H1 (cell line): ENCODE results near the gene LY86. TPM values are rescaled to one million over a fixed set of nuclear protein-coding genes. Genes with fewer than 3 reads are reported as not detected.

Experiments
- CTCF ChIA-PET: fragments of 300-600 bp; sonication (Branson Sonifier 250); formaldehyde crosslinking; loops from one replicate; lab custom pipeline; 2021; ENCODE audit not compliant: partially characterized antibody; lab: Charles Lee
- POLR2A ChIA-PET: fragments of 300-600 bp; sonication (Branson Sonifier 250); formaldehyde crosslinking; loops from one replicate; lab custom pipeline; 2021; ENCODE audit warnings: inconsistent platforms; ENCODE audit not compliant: partially characterized antibody; lab: Charles Lee
- DNase-seq, 2 experiments: peaks; one replicate each; pipeline versions ENCODE4 v3.0.0 to v3.0.0-alpha.2; 2010 to 2022; ENCODE audit warnings: low spot score in 2 of 2, low read depth in 1 of 2, mixed read lengths in 1 of 2
- FAIRE-seq: peaks from 2 replicates; lab custom pipeline; 2011; peaks lifted over from hg19 to GRCh38; lab: Jason Lieb, UNC
- H2AFZ ChIP-seq: 2 replicates; pipeline ENCODE4 v1.8.1; 2012; ENCODE audit warnings: low read length, inconsistent platforms
- H2AK5ac ChIP-seq: 2 replicates; pipeline ENCODE4 v1.6.1; 2013; ENCODE audit warnings: low read depth, low read length
- H2BK120ac ChIP-seq: replicated peaks from 2 replicates; pipeline ENCODE3; 2013; ENCODE audit warnings: low read depth, low read length, inconsistent platforms
- H2BK12ac ChIP-seq: 2 replicates; pipeline ENCODE4 v1.6.1; 2013; ENCODE audit warnings: low read depth, low read length
- H2BK15ac ChIP-seq: 2 replicates; pipeline ENCODE4 v1.6.1; 2013; ENCODE audit warnings: low read length
- H2BK20ac ChIP-seq: 2 replicates; pipeline ENCODE4 v1.6.1; 2013; ENCODE audit warnings: low read length
- H2BK5ac ChIP-seq: 2 replicates; pipeline ENCODE4 v1.6.1; 2013; ENCODE audit warnings: low read depth, low read length
- H3K14ac ChIP-seq: 2 replicates; pipeline ENCODE4 v1.6.1; 2013; ENCODE audit warnings: inconsistent platforms; ENCODE audit not compliant: insufficient read length
- H3K18ac ChIP-seq: 2 replicates; pipeline ENCODE4 v1.6.1; 2013; ENCODE audit warnings: low read length; ENCODE audit errors: extremely low read depth
- H3K23ac ChIP-seq: 2 replicates; pipeline ENCODE4 v1.6.1; 2013; ENCODE audit warnings: inconsistent platforms; ENCODE audit not compliant: insufficient read length
- H3K23me2 ChIP-seq: 2 replicates; pipeline ENCODE4 v1.6.1; 2013; ENCODE audit warnings: low read depth, low read length
- H3K27ac ChIP-seq: 2 replicates; pipeline ENCODE4 v1.6.1; 2011; ENCODE audit warnings: low read depth, low read length, inconsistent platforms
- H3K27me3 ChIP-seq, 4 experiments: replicated peaks in 1 of 4; 1 replicate in 1 of 4; 2 replicates in 3 of 4; pipeline versions ENCODE4 v1.6.1 to v1.8.1; 2011 to 2013; ENCODE audit warnings: low read length in 3 of 4, mild to moderate bottlenecking in 3 of 4, inconsistent platforms in 2 of 4, mixed read lengths in 2 of 4, moderate library complexity in 1 of 4; ENCODE audit not compliant: control insufficient read depth in 3 of 4, insufficient read depth in 3 of 4; ENCODE audit errors: extremely low read depth in 1 of 4
- H3K36me3 ChIP-seq, 4 experiments: 2 replicates each; pipeline versions ENCODE4 v1.6.1 to v1.8.1; 2011 to 2013; ENCODE audit warnings: mild to moderate bottlenecking in 4 of 4, low read length in 3 of 4, moderate library complexity in 2 of 4, control low read depth in 1 of 4, inconsistent platforms in 1 of 4; ENCODE audit not compliant: insufficient read depth in 4 of 4, control insufficient read depth in 2 of 4
- H3K4ac ChIP-seq: replicated peaks from 2 replicates; pipeline ENCODE3; 2013; ENCODE audit warnings: low read length, low read depth, mixed read lengths, inconsistent platforms; ENCODE audit not compliant: insufficient read length
- H3K4me1 ChIP-seq, 4 experiments: replicated peaks in 1 of 4; 1 replicate in 1 of 4; 2 replicates in 3 of 4; pipeline versions ENCODE4 v1.6.1 to v1.8.1; 2011 to 2013; ENCODE audit warnings: low read length in 3 of 4, inconsistent platforms in 2 of 4, mixed read lengths in 1 of 4; ENCODE audit not compliant: insufficient read depth in 4 of 4, control insufficient read depth in 3 of 4
- H3K4me2 ChIP-seq, 2 experiments: 2 replicates each; pipeline versions ENCODE4 v1.6.1 to v1.8.1; 2011 to 2013; ENCODE audit warnings: low read depth in 2 of 2, low read length in 2 of 2, control low read depth in 1 of 2, inconsistent platforms in 1 of 2, mild to moderate bottlenecking in 1 of 2; ENCODE audit not compliant: insufficient read depth in 1 of 2
- H3K4me3 ChIP-seq, 4 experiments: fragments of 200-600, 300-600 bp in 1 of 4; sonication (generic), shearing (Covaris generic), sonication (Bioruptor Twin) in 1 of 4; 2 replicates each; pipeline versions ENCODE4 v1.5.1 to v1.8.1; 2011 to 2016; ENCODE audit warnings: low read length in 4 of 4, low read depth in 3 of 4, control low read depth in 2 of 4, inconsistent platforms in 2 of 4, mild to moderate bottlenecking in 2 of 4, mixed read lengths in 1 of 4, moderate library complexity in 1 of 4; ENCODE audit not compliant: insufficient read depth in 2 of 4; ENCODE audit errors: extremely low read depth in 1 of 4
- H3K56ac ChIP-seq: replicated peaks from 2 replicates; pipeline ENCODE3; 2013; ENCODE audit warnings: low read depth, mild to moderate bottlenecking, mixed read lengths, low read length, inconsistent platforms; ENCODE audit not compliant: insufficient read length
- H3K79me1 ChIP-seq: 2 replicates; pipeline ENCODE4 v1.6.1; 2013; ENCODE audit warnings: low read depth, low read length, control low read depth
- H3K79me2 ChIP-seq, 2 experiments: 2 replicates each; pipeline versions ENCODE4 v1.6.1 to v1.8.1; 2012 to 2013; ENCODE audit warnings: low read length in 2 of 2, mild to moderate bottlenecking in 2 of 2, inconsistent platforms in 1 of 2; ENCODE audit not compliant: insufficient read depth in 2 of 2, control insufficient read depth in 1 of 2
- H3K9ac ChIP-seq, 4 experiments: replicated peaks in 1 of 4; 1 replicate in 1 of 4; 2 replicates in 3 of 4; pipeline versions ENCODE4 v1.6.1 to v1.8.1; 2011 to 2013; ENCODE audit warnings: low read depth in 3 of 4, low read length in 3 of 4, control low read depth in 2 of 4, mild to moderate bottlenecking in 2 of 4, moderate library complexity in 2 of 4, inconsistent platforms in 1 of 4; ENCODE audit errors: extremely low read depth in 1 of 4
- H3K9me3 ChIP-seq, 2 experiments: 2 replicates each; pipeline versions ENCODE4 v1.6.1 to v1.8.1; 2012 to 2013; ENCODE audit warnings: mild to moderate bottlenecking in 2 of 2, moderate library complexity in 2 of 2, control low read depth in 1 of 2, inconsistent platforms in 1 of 2, low read depth in 1 of 2, low read length in 1 of 2, mixed read lengths in 1 of 2; ENCODE audit not compliant: insufficient read depth in 2 of 2
- H4K20me1 ChIP-seq, 2 experiments: replicated peaks in 1 of 2; 2 replicates each; pipeline versions ENCODE3 to v1.8.1; 2011 to 2013; ENCODE audit warnings: inconsistent platforms in 2 of 2, low read length in 2 of 2, mild to moderate bottlenecking in 1 of 2; ENCODE audit not compliant: insufficient read depth in 2 of 2, control insufficient read depth in 1 of 2
- H4K5ac ChIP-seq: 2 replicates; pipeline ENCODE4 v1.6.1; 2013; ENCODE audit warnings: low read length, low read depth, mixed read lengths, inconsistent platforms; ENCODE audit not compliant: insufficient read length
- H4K8ac ChIP-seq: 2 replicates; pipeline ENCODE4 v1.8.0; 2013; ENCODE audit warnings: mild to moderate bottlenecking, moderate library complexity, low read length, inconsistent platforms; ENCODE audit not compliant: insufficient read depth; ENCODE audit errors: extremely low read depth
- H4K91ac ChIP-seq: replicated peaks from 2 replicates; pipeline ENCODE3; 2013; ENCODE audit warnings: low read length, mixed read lengths, inconsistent platforms; ENCODE audit not compliant: insufficient read length
- CEBPB ChIP-seq: IDR thresholded peaks from 2 replicates; pipeline ENCODE4 v1.6.1; 2012; ENCODE audit warnings: low read depth, low read length
- FOSL1 ChIP-seq: IDR thresholded peaks from 2 replicates; pipeline ENCODE4 v1.6.1; 2011; ENCODE audit warnings: mild to moderate bottlenecking, low read depth, low read length, moderate library complexity; ENCODE audit not compliant: insufficient read depth
- POU5F1 ChIP-seq: IDR thresholded peaks from 2 replicates; pipeline ENCODE4 v1.6.1; 2011; ENCODE audit warnings: low read depth, mild to moderate bottlenecking, low read length, moderate library complexity
- RBBP5 ChIP-seq: IDR thresholded peaks from 2 replicates; pipeline ENCODE4 v1.7.1; 2012; ENCODE audit warnings: low read depth, mild to moderate bottlenecking, inconsistent platforms, low read length, moderate library complexity, borderline replicate concordance
- SIN3A ChIP-seq, 2 experiments: IDR thresholded peaks in 1 of 2; conservative IDR thresholded peaks in 1 of 2; 2 replicates each; pipeline ENCODE4 v1.6.1; 2011 to 2012; ENCODE audit warnings: low read length in 2 of 2, improper control_type of control experiment in 1 of 2, low read depth in 1 of 2, mild to moderate bottlenecking in 1 of 2
- SP2 ChIP-seq: IDR thresholded peaks from 2 replicates; pipeline ENCODE4 v1.6.1; 2012; ENCODE audit warnings: mild to moderate bottlenecking, low read length, inconsistent platforms
- SP4 ChIP-seq: IDR thresholded peaks from 2 replicates; pipeline ENCODE4 v1.6.1; 2012; ENCODE audit warnings: low read length, inconsistent platforms
- TAF1 ChIP-seq: IDR thresholded peaks from 2 replicates; pipeline ENCODE4 v1.6.1; 2011; ENCODE audit warnings: mild to moderate bottlenecking, low read depth, low read length
- TEAD4 ChIP-seq: IDR thresholded peaks from 2 replicates; pipeline ENCODE4 v1.6.1; 2012; ENCODE audit warnings: low read depth, low read length, inconsistent platforms, mixed read lengths
- YY1 ChIP-seq: IDR thresholded peaks from 2 replicates; pipeline ENCODE4 v1.6.1; 2011; ENCODE audit warnings: low read depth, mild to moderate bottlenecking, low read length
- WGBS, 2 experiments: shearing (Covaris generic) in 1 of 2; methylation state at CpG; one replicate each; pipeline versions ENCODE4 v1.1.6 to v1.1.7; 2013 to 2015; ENCODE audit warnings: low lambda C conversion rate in 2 of 2, mixed read lengths in 2 of 2, inconsistent platforms in 1 of 2, low coverage in 1 of 2, missing lambda C conversion rate in 1 of 2; ENCODE audit not compliant: insufficient replicate concordance in 2 of 2, insufficient coverage in 1 of 2, insufficient read length in 1 of 2; ENCODE audit errors: extremely low coverage in 1 of 2, missing lambda C conversion rate in 1 of 2; 5-methylcytosine and 5-hydroxymethylcytosine counted together
- polyA plus RNA-seq, 7 experiments: library from polyadenylated mRNA; depleted of rRNA in 3 of 7; stranded (reverse) in 5 of 7; unstranded in 2 of 7; fragments of >200 nt in 5 of 7; fragments of 200-250 nt in 2 of 7; gene quantifications; 1 replicate in 5 of 7; 2 replicates in 1 of 7; 4 replicates in 1 of 7; pipeline versions ENCODE4 v1.2.1 to v1.2.3, GENCODE V29; 2011 to 2013; ENCODE audit warnings: missing spikeins in 2 of 7, mixed read lengths in 2 of 7
- total RNA-seq: library from RNA; stranded (reverse); fragmentation: NEBNext Ultra II Directional; extraction: Animal tissue kit (Norgen Biotek cat#: 25700); gene quantifications from 2 replicates; pipeline ENCODE4 v1.2.1, GENCODE V29; 2021
- TF ChIP-seq, protein P1 (sequence below), 3 experiments: IDR thresholded peaks; 1 replicate in 2 of 3; 2 replicates in 1 of 3; pipeline versions ENCODE4 v1.5.1 to v1.6.1; 2011; ENCODE audit warnings: low read length in 3 of 3, mild to moderate bottlenecking in 3 of 3, inconsistent platforms in 2 of 3, low read depth in 1 of 3, moderate library complexity in 1 of 3; ENCODE audit not compliant: insufficient read depth in 1 of 3; ENCODE audit errors: control extremely low read depth in 1 of 3

Gene LY86
- total and polyA plus RNA-seq, 2 of the 8 experiments (the other 6 are each of a cell fraction or from before 2014, with no cell fraction given) = not detected

DNA sequence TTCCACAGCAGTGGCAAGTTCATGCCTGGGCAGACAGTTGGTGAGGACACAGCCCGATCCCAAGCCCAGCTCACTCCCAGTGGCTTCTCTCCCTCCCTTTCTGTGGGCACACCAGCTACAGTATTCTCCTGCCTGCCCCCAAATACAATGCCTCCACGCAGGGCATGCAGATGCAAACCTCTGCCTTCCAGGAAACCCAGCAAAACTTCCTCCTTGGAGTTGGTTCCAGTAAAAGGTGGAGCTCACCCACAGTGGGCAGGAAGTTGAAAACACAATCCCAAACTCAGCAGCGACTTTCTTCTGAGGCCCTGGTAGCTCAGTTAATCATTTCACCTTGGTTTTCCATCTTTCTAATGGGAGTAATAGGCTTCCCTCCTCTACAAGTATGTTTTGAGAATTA, 93.7 kb downstream of the LY86 start:
- Histone ChIP-seq H4K20me1 (no peaks in the 10 kb centered on the region), H2BK5ac (no peak overlapping the region), H4K8ac (no peak overlapping the region), H3K79me2 (no peaks in the 10 kb centered on the region), H3K27me3 (no peaks in the 10 kb centered on the region; a peak in 1 of 7 replicates), H3K36me3 (no peaks in the 10 kb centered on the region), H3K18ac (no peak overlapping the region), H3K9me3 (no peaks in the 10 kb centered on the region), H3K23me2 (peaks cover under 1% of the 10 kb centered on the region; the same call in 1 of the 2 replicates), H2AK5ac (no peak overlapping the region), H2BK15ac (0 out of 2 replicates have a peak overlapping the region, but pooled peaks have one; percentile 23), H3K4me3 (no peak overlapping the region), H3K79me1 (no peaks in the 10 kb centered on the region), H2BK20ac (no peak overlapping the region), H3K4me1 (peaks cover 10 to 17% (median 13%) of the 10 kb centered on the region in 4 experiments), H2BK120ac (no peak overlapping the region), H3K23ac (no peak overlapping the region), H2BK12ac (0 out of 2 replicates have a peak overlapping the region, but pooled peaks have one; percentile 2), H4K91ac (no peak overlapping the region), H3K56ac (no peak overlapping the region), H3K14ac (no peak overlapping the region), H3K4me2 (no peak overlapping the region), H4K5ac (no peak overlapping the region), H2AFZ (no peak overlapping the region), H3K4ac (no peak overlapping the region), H3K9ac (no peak overlapping the region), H3K27ac (no peak overlapping the region)
- FAIRE-seq (no peak), DNase-seq (no peak)
- POLR2A ChIA-PET = no interaction called here
- CTCF ChIA-PET = interaction anchor here (0.7 to 7.2 kb wide), 5 partner anchors 8 to 656 kb away, joined by 3 to 64 read pairs (median 4); no protein-coding TSS in a partner anchor
- TF ChIP-seq, protein P1, sequence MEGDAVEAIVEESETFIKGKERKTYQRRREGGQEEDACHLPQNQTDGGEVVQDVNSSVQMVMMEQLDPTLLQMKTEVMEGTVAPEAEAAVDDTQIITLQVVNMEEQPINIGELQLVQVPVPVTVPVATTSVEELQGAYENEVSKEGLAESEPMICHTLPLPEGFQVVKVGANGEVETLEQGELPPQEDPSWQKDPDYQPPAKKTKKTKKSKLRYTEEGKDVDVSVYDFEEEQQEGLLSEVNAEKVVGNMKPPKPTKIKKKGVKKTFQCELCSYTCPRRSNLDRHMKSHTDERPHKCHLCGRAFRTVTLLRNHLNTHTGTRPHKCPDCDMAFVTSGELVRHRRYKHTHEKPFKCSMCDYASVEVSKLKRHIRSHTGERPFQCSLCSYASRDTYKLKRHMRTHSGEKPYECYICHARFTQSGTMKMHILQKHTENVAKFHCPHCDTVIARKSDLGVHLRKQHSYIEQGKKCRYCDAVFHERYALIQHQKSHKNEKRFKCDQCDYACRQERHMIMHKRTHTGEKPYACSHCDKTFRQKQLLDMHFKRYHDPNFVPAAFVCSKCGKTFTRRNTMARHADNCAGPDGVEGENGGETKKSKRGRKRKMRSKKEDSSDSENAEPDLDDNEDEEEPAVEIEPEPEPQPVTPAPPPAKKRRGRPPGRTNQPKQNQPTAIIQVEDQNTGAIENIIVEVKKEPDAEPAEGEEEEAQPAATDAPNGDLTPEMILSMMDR (IDR thresholded peaks at IDR 0.05; ENCODE audit: control extremely low read depth in 1 of 3, insufficient read depth in 1 of 3, low read depth in 1 of 3, low read length in 3 of 3) = no peak
- TF ChIP-seq CEBPB (no peak), TEAD4 (no peak), FOSL1 (no peak), RBBP5 (no peak), SP4 (no peak), SP2 (no peak), TAF1 (no peak), POU5F1 (no peak), SIN3A (conservative IDR thresholded peaks at IDR 0.05 in 1 of 2, IDR thresholded peaks at IDR 0.05 in 1 of 2; ENCODE audit: low read depth in 1 of 2, low read length in 2 of 2) (no peak), YY1 (no peak)
- WGBS, 2 experiments = 74% methylated on average over 3 of the region's 3 CpGs; no CpG with 5 or more reads in 1 of the 2 experiments
